ENCODE measurements around the gene SH3BGRL.
"Not testable (repeated sequence)": the region's sequence is repeated elsewhere in the genome, so short reads cannot be mapped to it uniquely, and the experiment has no call there.

SH3BGRL gene

DNA sequence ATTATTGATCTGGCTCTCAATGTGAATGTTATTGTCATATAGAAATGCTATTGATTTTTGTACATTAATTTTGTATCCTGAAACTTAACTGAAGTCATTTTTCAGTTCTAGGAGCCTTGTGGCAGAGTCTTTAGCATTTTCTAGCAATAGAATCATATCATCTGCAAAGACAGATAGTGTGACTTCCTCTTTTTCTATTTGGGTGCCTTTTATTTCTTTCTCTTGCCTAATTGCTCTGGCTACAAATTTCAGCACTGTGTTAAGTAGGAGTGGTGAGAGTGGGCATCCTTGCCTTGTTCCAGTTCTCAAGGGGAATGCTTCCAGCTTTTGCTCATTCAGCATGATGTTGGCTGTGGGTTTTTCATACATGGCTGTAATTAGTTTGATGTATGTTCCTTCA lies 102.7 kb downstream of the SH3BGRL start:
- H3K4me3 ChIP-seq (ENCODE audit: control insufficient read depth, low read depth, low read length), result no peak overlapping the region
- no peak for TF ChIP-seq CTCF (conservative IDR thresholded peaks at IDR 0.05; ENCODE audit: control insufficient read depth, insufficient read depth, low read depth, low read length)
- DNase-seq (ENCODE audit: low read depth), result no peak

DNA sequence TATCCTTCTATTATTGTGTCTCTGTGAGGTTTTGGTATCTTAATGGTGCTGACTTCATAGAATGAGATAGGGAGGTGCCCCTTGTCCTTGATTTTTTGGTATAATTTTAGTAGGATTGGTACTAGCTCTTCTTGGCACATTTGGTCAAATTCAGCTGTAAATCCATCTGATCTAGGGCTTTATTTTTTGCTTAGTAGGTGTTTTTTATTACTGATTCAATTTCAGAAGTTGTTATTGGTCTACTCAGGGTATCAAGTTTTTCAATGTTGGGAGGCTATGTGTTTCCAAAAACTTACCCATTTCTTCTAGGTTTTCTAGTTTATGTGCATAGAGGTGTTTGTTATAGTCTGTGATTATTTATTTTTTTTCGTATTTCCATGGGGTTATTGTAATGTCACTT lies 103.3 kb downstream of the SH3BGRL start:
- no peak for DNase-seq (ENCODE audit: low read depth)
- no peak overlapping the region for H3K4me3 ChIP-seq (ENCODE audit: control insufficient read depth, low read depth, low read length)
- no peak for TF ChIP-seq CTCF (conservative IDR thresholded peaks at IDR 0.05; ENCODE audit: control insufficient read depth, insufficient read depth, low read depth, low read length)

DNA sequence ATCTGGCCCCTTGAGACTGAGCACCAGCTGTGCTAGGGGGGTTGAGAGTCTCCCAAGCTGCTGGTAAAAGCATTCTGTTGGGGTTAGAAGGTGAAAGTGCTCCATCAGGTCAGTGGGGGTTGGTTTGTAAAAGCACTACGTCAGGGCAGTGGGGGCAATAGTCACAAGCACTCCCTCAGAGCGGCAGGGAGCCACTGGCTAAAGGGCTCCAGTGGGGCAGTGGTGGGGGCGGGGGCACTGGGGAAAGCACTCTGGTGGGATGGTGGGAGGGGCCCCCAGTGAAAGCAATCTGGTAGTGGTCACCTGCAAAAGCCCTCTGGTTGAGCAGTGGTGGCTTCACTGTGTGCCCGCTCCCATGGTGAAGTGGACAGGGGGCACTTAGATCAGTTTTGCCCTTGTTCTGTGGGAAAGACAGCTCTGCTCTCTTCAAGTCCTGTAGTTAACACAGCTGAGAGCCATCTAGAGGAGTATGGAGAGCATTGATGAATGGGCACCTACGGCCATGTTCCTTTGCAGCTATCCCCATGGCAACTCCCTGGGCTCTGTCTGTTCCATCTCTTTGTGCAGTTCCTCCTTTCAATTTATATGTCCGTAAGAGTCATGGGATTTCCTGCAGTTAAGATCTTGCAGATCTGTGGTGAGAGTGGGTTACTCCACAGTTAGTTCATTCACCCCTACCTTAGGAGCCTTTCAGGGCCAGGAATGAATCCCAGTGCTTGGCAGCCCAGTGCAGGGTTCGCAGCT lies 106.4 kb downstream of the SH3BGRL start:
- no peak for TF ChIP-seq CTCF (conservative IDR thresholded peaks at IDR 0.05; ENCODE audit: control insufficient read depth, insufficient read depth, low read depth, low read length)
- H3K4me3 ChIP-seq (ENCODE audit: control insufficient read depth, low read depth, low read length), result no peak overlapping the region
- DNase-seq (ENCODE audit: low read depth), result no peak

DNA sequence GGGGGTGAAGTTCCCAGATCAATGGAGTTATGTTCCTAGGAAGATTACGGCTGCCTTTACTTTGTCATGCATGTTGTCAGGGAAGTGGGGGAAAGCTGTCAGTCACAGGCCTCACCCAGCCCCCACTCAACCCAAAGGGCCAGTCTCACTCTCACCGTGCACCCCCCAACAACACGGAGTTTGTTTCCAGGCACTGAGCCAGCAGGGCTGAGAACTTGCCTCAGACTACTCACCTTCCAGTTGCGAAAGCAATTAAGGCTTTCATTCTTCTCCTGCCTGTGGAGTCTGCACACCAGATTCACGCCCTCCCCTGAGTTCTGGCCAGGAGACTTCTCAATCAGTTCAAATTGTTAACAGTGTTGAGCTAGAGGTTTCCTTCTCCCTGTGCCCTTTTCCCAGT lies 114.3 kb downstream of the SH3BGRL start:
- H3K4me3 ChIP-seq (ENCODE audit: control insufficient read depth, low read depth, low read length), result no peak overlapping the region
- peak; percentile 25 for DNase-seq (ENCODE audit: low read depth)
- no peak for TF ChIP-seq CTCF (conservative IDR thresholded peaks at IDR 0.05; ENCODE audit: control insufficient read depth, insufficient read depth, low read depth, low read length)

GRCh38 chrX:81331653-81332052 lies 129.8 kb downstream of the SH3BGRL start:
- not testable (repeated sequence) for H3K4me3 ChIP-seq (ENCODE audit: control insufficient read depth, low read depth, low read length); DNase-seq (ENCODE audit: low read depth)

DNA sequence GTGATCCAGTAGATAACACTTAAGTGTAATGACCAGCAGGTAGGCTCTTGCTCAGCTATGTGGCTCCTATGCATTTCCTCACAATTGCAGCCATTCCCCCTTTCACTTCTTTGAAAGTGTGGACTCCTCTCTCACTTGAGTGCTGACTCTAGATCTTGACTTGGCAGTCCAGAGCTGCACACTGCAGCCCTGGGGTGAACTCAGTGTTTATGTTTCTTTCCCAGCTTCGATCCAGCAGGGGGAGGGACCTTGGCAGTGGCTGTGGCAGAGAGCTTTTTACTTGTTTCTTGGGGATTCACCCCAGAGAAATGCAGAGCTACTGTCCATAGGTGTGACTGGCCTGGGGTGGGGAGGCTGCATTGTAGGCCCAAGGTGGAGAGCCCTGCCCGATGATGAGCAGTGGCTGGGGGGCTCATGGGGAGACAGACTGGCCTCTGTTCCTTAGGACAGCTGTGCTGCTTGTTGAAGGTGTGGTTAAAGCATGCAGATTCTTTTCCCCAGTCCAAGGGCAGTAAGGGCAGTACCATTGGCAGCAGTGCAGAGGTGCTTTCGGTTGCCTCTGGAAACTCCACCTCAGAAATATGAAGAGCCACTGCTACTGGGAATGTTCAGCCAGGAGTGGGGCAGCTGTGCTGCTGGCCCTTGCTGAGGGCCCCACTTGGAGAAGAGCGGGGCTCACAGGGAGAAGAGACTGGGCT lies 134.7 kb downstream of the SH3BGRL start:
- H3K4me3 ChIP-seq (ENCODE audit: control insufficient read depth, low read depth, low read length), result no peak overlapping the region
- no peak for TF ChIP-seq CTCF (conservative IDR thresholded peaks at IDR 0.05; ENCODE audit: control insufficient read depth, insufficient read depth, low read depth, low read length)
- no peak for DNase-seq (ENCODE audit: low read depth)

DNA sequence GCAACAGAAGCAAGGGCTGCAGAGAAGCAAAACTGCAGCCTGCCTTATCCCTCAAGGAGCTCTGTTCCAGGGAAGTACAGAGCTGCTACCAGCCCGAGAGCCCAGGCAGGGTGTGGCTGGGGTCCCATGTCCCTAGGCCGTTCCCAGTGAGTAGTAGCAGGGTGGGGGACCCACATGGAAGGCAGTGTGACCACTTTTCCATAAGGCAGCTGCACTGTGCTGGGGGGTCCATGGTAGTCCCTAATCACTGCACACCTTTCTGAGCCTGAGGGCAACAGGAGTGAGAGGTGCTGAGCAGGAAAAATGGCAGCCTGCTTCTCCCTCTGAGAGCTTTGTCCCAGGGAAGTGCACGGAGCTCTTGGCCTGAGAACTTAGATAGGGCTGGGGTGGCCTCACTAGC lies 135.9 kb downstream of the SH3BGRL start:
- H3K4me3 ChIP-seq (ENCODE audit: control insufficient read depth, low read depth, low read length), result no peak overlapping the region
- DNase-seq (ENCODE audit: low read depth), result no peak
- TF ChIP-seq CTCF (conservative IDR thresholded peaks at IDR 0.05; ENCODE audit: control insufficient read depth, insufficient read depth, low read depth, low read length), result no peak
